ENCODE data around the gene DNHD1.
A peak's percentile ranks its signal among the peaks of the same experiment; 100 is the strongest.

DNHD1 gene

DNA sequence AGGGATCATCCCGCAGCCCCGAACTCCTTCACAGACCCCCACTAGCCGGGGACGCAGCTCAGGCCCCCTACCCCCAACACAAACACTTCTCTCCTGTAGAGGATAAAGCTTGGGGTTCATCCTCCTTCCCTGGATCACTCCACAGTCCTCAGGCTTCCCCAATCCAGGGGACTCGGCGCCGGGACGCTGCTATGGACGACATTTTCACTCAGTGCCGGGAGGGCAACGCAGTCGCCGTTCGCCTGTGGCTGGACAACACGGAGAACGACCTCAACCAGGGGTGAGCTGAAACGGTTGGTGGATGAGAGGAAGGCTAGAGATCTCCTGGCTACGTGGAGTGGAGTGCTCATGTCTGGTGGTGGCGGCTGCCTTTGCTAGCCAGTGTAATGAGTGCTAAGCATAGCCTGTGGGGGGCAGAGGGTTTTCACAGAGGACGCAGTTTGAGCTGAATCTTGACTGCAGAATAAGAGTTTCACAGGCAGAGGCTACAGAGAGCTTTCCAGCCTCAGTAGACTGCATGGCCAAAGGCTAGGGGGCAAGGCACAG lies 107.1 kb downstream of the DNHD1 start:
- DNase-seq (ENCODE audit: low read depth), result peak; percentile 18
- TF ChIP-seq CTCF (IDR thresholded peaks at IDR 0.05; ENCODE audit: control insufficient read depth, extremely low read depth, insufficient read depth), result peak; percentile 30
- peak overlapping the region; percentile 97 for H3K4me3 ChIP-seq (ENCODE audit: low read depth, low read length)

DNA sequence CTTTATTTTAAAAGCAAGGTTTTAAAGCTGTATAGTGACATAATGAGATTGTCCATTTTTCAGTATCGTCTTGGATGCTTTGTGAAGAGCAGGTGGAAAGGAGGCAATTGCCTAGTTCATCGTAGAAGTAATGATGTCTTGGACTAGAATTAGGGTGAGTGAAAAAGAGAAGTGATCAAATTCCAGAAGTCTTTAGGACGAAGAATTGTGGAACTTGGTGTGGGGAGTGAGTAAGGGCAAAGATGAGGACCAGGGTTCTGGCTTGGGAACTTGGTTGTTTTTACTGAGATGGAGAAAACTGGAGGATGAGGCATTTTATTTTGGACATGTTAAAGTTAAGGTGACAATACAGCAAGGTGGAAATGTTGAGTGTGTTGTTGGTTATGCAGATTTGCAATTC lies 107.7 kb downstream of the DNHD1 start:
- no peak for TF ChIP-seq CTCF (IDR thresholded peaks at IDR 0.05; ENCODE audit: control insufficient read depth, extremely low read depth, insufficient read depth)
- DNase-seq (ENCODE audit: low read depth), result no peak
- H3K4me3 ChIP-seq (ENCODE audit: low read depth, low read length), result peak overlapping the region; percentile 97

DNA sequence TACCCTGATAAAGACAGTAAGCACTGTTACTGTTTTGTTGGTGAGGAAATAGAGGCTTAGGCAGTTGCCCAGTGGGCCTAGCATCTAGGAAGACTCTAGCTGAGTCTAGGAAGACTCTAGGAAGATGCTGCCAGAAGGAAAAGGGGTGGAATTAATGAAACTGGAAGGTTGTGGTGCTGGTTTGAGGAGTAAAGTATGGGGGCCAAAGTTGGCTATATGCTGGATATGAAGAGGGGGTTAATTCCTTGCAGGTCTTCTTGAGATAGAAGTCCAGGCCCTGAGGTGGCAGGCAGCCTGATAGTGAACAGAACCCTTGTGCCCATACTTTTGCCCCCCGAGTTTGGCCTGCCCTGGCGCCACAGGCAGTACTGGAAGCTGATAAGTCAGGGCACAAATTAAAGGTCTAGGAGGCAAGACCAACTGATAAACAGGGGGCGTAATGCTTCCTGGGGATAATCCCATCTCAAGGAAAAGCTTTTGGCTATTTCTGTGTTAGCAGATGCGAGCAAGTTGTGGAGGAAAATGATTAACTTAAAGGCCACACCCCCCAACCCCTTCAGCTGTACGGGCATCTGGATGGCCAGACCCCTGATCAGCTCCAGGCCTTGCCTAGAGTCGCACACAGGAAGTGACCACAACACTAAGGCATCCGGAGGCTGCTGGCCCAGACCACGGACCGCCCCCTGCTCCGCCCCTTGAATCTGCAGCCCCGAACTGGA lies 109.5 kb downstream of the DNHD1 start:
- TF ChIP-seq CTCF (IDR thresholded peaks at IDR 0.05; ENCODE audit: control insufficient read depth, extremely low read depth, insufficient read depth), result no peak
- DNase-seq (ENCODE audit: low read depth), result peak; percentile 67
- H3K4me3 ChIP-seq (ENCODE audit: low read depth, low read length), result no peak overlapping the region

GRCh38 chr11:6607190-6607795 lies 110.2 kb downstream of the DNHD1 start:
- no peak for TF ChIP-seq CTCF (IDR thresholded peaks at IDR 0.05; ENCODE audit: control insufficient read depth, extremely low read depth, insufficient read depth)
- no peak for DNase-seq (ENCODE audit: low read depth)
- no peak overlapping the region for H3K4me3 ChIP-seq (ENCODE audit: low read depth, low read length)

DNA sequence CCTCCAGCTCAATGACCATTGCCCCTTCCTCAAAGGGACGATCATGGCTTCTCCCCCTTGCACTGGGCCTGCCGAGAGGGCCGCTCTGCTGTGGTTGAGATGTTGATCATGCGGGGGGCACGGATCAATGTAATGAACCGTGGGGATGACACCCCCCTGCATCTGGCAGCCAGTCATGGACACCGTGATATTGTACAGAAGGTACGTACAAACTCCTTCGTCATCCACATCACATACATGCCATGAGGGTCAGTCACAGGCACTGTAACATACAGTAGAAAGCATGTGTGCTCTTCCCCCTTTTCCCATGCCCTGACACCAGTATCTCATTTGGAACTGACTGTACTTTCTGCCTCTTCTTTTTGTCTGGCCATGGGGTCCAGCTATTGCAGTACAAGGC lies 110.9 kb downstream of the DNHD1 start:
- TF ChIP-seq CTCF (IDR thresholded peaks at IDR 0.05; ENCODE audit: control insufficient read depth, extremely low read depth, insufficient read depth), result no peak
- no peak for DNase-seq (ENCODE audit: low read depth)
- H3K4me3 ChIP-seq (ENCODE audit: low read depth, low read length), result no peak overlapping the region

GRCh38 chr11:6608726-6609501 lies 111.8 kb downstream of the DNHD1 start:
- DNase-seq (ENCODE audit: low read depth), result no peak
- H3K4me3 ChIP-seq (ENCODE audit: low read depth, low read length), result no peak overlapping the region
- no peak for TF ChIP-seq CTCF (IDR thresholded peaks at IDR 0.05; ENCODE audit: control insufficient read depth, extremely low read depth, insufficient read depth)
